GM12874 (cell line): ENCODE data around the gene IRF3.

Experiments used
- TF ChIP-seq, protein P1 (sequence below): IDR thresholded peaks from 2 replicates; pipeline ENCODE4 v1.5.1; 2011; ENCODE audit warnings: low read depth, mild to moderate bottlenecking, control low read depth, low read length, moderate library complexity; ENCODE audit not compliant: insufficient read depth

IRF3 gene

DNA sequence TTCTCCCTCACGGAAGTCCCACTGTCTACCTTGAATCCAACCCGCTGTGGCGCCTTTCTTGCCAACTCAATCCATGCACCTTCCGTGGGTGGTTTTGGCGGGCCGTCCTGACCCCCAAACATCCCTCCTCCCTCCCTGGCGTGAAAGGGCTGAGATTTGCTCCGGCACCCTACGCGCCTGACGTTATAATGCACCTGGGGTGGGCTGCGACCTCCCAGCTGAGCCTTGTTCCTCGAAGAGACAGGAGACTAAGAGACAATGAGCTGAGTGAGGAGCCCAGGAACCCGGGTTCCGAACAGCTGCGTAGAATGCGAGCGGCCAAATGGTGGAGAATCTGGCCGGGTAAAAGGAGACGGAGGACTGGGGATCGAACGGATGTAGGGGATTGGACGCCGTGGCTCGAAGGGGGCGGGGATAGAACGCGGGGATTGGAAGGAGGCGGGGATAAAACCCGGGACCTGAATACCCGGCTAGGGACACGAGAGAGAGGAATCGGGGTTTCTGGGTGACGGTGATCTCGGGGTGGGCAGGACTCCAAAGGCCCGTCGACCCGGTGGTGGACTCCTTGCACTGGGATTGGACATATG, 25.1 kb upstream of the IRF3 start, which contains the start of gene CPT1C:
TSS of gene CPT1C (plus strand) at position 461 of the 587 bp plus-strand sequence. CDS start 1,137 bp downstream, outside the sequence.
- TF ChIP-seq, protein P1, sequence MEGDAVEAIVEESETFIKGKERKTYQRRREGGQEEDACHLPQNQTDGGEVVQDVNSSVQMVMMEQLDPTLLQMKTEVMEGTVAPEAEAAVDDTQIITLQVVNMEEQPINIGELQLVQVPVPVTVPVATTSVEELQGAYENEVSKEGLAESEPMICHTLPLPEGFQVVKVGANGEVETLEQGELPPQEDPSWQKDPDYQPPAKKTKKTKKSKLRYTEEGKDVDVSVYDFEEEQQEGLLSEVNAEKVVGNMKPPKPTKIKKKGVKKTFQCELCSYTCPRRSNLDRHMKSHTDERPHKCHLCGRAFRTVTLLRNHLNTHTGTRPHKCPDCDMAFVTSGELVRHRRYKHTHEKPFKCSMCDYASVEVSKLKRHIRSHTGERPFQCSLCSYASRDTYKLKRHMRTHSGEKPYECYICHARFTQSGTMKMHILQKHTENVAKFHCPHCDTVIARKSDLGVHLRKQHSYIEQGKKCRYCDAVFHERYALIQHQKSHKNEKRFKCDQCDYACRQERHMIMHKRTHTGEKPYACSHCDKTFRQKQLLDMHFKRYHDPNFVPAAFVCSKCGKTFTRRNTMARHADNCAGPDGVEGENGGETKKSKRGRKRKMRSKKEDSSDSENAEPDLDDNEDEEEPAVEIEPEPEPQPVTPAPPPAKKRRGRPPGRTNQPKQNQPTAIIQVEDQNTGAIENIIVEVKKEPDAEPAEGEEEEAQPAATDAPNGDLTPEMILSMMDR, result no peak

DNA sequence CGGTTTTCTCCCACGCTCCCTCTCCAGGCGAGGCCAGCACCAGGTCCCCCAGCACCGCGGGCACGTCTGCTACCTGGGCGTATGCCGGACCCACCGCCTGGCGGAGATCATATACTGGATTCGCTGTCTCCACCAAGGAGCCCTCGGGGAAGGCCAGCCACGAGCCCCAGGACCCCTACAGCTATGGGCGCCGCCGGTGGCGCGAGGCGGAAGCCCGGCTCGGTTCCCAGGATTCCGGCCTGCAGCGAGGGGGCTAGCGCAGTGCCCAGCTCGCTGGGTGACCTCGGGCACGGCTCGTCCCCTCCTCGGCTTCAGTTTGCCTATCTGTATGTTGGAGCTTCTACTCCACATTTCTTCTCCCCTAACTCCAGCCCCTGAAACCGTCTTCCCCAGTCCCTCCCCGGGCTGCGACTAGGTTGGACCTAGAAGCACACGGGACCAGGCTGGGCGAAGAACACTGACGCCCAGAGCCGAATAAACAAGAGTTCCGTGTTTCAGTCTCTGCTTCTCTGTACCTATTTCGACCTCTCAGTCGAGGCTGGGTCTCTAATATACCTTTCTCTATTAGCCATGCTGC, 24.5 kb upstream of the IRF3 start:
- TF ChIP-seq, protein P1, result no peak

DNA sequence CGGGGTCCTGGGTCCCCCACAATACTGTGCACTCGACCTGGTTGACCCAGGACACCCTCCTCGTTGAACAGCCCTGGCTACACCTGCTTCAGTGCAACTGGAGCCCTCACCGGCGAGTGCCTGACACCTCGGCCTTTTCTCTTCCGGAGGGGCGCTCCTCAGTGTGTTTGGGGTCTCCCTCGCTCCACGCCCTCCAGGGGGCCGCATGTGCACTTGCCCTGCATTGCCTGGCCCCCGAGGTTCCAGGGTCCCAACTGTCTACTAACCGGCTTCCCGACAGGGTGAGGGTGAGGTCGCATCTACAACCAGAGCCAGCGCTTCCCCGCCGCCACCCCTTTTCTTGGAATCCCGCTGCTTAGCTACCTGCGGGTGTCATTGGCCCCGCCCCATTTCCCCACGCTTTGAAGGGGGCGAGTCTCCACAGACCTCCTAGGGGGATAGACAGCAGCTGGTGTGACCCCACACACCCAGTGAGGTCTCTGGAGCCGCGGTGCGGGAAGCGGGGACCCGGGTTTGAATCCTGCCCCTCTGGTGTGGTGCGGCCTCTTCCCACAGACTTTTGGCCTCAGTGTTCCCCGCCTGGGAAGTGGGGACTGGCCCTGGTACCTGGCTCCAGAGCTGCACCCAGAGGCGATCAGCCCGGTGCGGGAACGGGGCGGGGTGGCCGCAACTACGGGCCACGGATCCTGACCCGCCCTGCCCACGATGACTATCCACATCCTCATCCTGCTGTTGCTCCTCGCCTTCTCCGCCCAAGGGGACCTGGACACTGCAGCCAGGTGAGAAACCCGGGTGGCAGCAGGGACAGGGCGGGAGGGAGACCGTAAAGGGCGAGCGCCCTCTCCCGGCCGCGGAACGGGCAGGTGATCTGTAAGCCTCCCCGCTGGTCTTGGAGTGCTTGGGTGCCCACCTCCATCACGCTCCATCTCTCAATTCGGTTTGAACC, 23.7 kb upstream of the IRF3 start, which contains the start of gene ADM5:
TSS of gene ADM5 (plus strand) at position 462 of the 946 bp plus-strand sequence. CDS start at position 706, 244 bp downstream.
- TF ChIP-seq, protein P1, result peak; percentile 78

DNA sequence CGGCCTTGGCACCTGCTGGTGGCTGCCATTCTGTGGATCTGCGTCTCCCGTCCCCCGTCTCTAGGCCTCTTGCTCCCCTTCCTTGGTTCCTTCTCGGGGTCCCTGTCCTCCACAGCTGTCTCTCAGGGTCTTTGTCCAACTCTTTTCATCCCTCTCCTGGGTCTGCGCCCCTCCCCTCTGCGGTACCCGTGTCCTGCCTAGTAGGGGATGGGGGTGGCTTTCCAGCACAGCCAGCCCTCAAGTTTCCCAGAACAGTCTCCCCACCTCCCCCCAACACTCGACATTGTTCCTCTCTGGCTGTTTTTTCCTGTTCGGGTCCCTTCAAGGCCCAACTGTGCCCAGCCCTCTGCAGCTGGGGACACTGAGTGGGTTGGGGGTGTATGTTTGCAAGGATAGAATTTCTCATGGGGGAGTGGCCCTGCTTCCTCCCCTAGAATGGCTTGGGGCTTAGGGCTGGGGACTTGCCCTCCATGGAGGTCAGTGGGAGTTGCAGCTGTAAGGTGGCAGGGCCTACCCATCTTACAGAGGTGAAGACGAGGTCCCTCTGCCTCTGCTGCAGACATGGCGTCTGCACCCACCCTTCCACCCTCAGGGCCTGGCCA, 23.0 kb upstream of the IRF3 start:
- TF ChIP-seq, protein P1, result no peak

DNA sequence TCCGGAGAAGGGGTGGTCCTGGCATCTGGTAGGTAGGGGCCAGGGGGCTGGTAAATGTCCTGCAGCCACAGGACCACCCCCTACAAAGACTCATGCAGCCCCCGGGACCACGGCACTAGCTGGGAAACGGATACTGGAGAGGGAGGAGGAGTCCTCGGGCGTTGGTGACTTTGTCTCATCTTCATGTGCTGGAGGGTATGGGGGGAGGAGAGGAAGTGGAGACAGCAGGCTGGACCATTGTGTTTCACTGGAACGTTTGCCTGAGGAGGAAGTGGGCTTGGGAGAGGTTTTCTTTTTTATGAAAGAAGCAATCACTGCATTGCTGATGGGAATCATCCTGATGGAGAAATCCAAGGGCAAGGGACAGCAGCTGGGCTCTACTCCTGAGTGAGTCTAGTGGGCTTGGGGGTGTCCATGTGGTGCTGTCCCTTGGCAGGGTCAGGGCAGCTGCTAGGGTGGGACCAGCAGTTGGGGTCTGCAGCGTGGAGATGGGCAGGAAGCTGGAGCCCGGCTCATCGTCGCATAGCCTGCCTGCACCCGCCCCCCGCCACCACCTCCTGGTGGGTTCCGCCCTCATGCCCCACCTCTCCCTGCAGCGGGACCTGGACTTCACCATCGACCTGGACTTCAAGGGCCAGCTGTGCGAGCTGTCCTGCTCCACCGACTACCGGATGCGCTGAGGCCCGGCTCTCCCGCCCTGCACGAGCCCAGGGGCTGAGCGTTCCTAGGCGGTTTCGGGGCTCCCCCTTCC, 22.1 kb upstream of the IRF3 start:
- TF ChIP-seq, protein P1, result no peak

DNA sequence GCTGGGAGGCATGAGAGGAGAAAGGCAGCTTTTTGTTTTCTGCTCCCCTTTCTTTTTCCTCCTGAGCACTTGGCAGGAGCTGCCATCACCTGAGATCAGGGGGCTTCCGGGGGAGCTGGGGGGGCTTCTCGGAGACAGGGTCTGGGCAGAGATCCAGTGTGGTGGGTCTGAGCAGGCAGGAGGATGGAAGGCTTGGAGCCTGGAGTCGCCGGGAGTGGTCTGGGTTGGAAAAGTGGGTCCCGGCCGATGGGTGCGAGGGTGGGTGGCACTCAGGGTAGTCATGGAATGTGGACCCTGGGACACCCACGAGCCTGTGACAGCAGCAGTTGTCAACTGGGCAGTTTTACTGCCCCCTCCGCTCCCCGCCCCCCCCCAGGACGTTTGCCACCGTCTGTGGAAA, 21.5 kb upstream of the IRF3 start:
- TF ChIP-seq, protein P1, result no peak
